Transverse colon (tissue), 4 donors: ENCODE measurements around the gene SCAMP1. TPM values are rescaled to one million over a fixed set of nuclear protein-coding genes. Genes with fewer than 3 reads are reported as not detected.

Experiments used
- DNase-seq: peaks from one replicate; pipeline ENCODE4 v3.0.0-alpha.2; 2019
- H3K27ac ChIP-seq, 4 donors: fragments of 200-600 bp; sonication (generic); 2 replicates each; pipeline ENCODE4 v1.5.1; 2016 to 2018; ENCODE audit warnings: inconsistent platforms in 4 of 4
- H3K27me3 ChIP-seq: fragments of 200-600 bp; sonication (generic); 2 replicates; pipeline ENCODE4 v1.5.1; 2017; ENCODE audit warnings: inconsistent platforms
- H3K36me3 ChIP-seq, 4 donors: fragments of 200-600 bp; sonication (generic); 2 replicates each; pipeline ENCODE4 v1.5.1; 2017 to 2019; ENCODE audit warnings: inconsistent platforms in 4 of 4
- H3K4me1 ChIP-seq, 4 donors: fragments of 200-600 bp; sonication (generic); 2 replicates each; pipeline ENCODE4 v1.5.1; 2017 to 2020; ENCODE audit warnings: inconsistent platforms in 4 of 4
- H3K4me3 ChIP-seq, 4 donors: fragments of 200-600 bp; sonication (generic); 1 replicate in 1 of 4; 2 replicates in 3 of 4; pipeline versions ENCODE4 v1.5.1 to v1.6.1; 2017 to 2019; ENCODE audit warnings: inconsistent platforms in 4 of 4
- H3K9me3 ChIP-seq, 2 donors: fragments of 200-600 bp; sonication (generic); 2 replicates each; pipeline ENCODE4 v1.5.1; 2017 to 2019; ENCODE audit warnings: inconsistent platforms in 2 of 2
- EP300 ChIP-seq: sonication (generic); formaldehyde crosslinking; IDR thresholded peaks from one replicate; pipeline ENCODE4 v1.6.1; 2017; ENCODE audit warnings: antibody characterized with exemption, low read depth
- POLR2A ChIP-seq: fragments of 450-650 bp; IDR thresholded peaks from one replicate; pipeline ENCODE4 v1.6.1; 2016; ENCODE audit warnings: antibody characterized with exemption, mild to moderate bottlenecking, moderate library complexity
- POLR2AphosphoS5 ChIP-seq, 3 donors: sonication (generic); formaldehyde crosslinking; IDR thresholded peaks; one replicate each; pipeline ENCODE4 v1.6.1; 2016; ENCODE audit warnings: antibody characterized with exemption in 3 of 3
- WGBS, 2 donors: methylation state at CpG; one replicate each; pipeline ENCODE4 v1.1.5; 2018; ENCODE audit warnings: low coverage in 1 of 2; 5-methylcytosine and 5-hydroxymethylcytosine counted together
- in situ Hi-C, 4 donors: fragments of 200-750 bp; cut with MboI; loops; one replicate each; pipeline versions ENCODE4 v1.15.0 to v1.15.1; 2017; ENCODE audit warnings: low sequenced_read_pairs in 3 of 4, low pct_ligation_motif_present in 1 of 4, low pct_unique_long_range_greater_than_20kb in 1 of 4
- intact Hi-C: fragments of 100-400 bp; cut with DNase I; formaldehyde crosslinking; loops from one replicate; pipeline ENCODE4 v1.15.1; 2023; ENCODE audit warnings: low total_unique reads
- total RNA-seq, 4 donors: library from RNA; depleted of rRNA; stranded (reverse); fragments of >200 nt; gene quantifications; one replicate each; pipeline ENCODE4 v1.1.0, GENCODE V29; 2016
- TF ChIP-seq, protein P1 (sequence below), 5 experiments: fragments of 200-600 bp in 3 of 5; fragments of 450-650 bp in 2 of 5; sonication (generic) in 3 of 5; IDR thresholded peaks; 1 replicate in 2 of 5; 2 replicates in 3 of 5; pipeline ENCODE4 v1.5.1; 2016 to 2017; ENCODE audit warnings: antibody characterized with exemption in 5 of 5, inconsistent platforms in 3 of 5, mild to moderate bottlenecking in 2 of 5, moderate library complexity in 1 of 5

SCAMP1 gene
- total RNA-seq, 4 donors from 2014 or later, result 10.5 to 24.7 (median 21.8) TPM

DNA sequence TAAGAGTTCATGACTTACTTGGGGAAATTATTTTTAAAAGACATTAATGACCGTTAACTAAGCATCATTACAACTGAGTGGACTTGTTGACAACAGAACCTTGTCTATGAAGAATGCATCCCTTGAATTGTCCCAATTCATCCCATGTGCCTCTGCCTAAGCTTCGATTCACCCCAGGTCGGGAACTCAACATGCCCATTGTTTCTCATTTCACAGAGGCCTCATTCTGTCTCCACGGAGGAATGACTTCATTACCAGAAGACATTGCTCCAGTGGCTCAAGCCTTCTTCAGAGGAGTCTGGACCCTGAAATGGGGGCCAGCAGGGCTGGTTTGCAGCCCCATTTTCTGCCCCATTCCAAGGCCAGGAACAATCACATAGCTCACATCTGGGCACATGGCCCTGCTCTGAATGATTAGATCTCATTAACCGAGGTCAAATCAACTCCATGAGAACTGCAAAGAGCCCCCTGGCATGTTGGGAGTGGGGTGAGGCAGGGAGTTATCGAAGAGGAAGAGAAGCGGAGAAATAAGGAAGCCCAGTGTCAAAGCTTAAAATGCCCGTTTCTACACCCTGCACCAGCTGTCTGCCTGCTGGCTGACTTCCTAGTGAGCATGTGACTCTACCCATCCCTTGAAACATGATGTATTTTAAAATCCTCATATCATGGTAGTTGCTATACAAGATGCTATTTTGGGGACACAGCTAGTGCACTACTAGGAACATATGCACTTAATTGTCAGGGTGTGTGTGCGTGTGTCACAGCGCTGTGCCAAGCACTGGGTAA, 150.9 kb downstream of the SCAMP1 start:
- no peak for TF ChIP-seq POLR2A
- Histone ChIP-seq H3K36me3 (no peaks in the 10 kb centered on the region), H3K4me3 (no peak overlapping the region), H3K9me3 (no peaks in the 10 kb centered on the region), H3K27ac (peak overlapping the region; percentile 57 to 78 (median 67)), H3K4me1 (peaks cover 3 to 39% (median 12%) of the 10 kb centered on the region in 4 donors), H3K27me3 (no peaks in the 10 kb centered on the region)
- intact Hi-C loops, result no loop called here
- DNase-seq, result no peak
- in situ Hi-C loops, result no loop called here
- WGBS, 2 donors, result 80 to 83% methylated on average over 6 to 10 of the region's 10 CpGs

DNA sequence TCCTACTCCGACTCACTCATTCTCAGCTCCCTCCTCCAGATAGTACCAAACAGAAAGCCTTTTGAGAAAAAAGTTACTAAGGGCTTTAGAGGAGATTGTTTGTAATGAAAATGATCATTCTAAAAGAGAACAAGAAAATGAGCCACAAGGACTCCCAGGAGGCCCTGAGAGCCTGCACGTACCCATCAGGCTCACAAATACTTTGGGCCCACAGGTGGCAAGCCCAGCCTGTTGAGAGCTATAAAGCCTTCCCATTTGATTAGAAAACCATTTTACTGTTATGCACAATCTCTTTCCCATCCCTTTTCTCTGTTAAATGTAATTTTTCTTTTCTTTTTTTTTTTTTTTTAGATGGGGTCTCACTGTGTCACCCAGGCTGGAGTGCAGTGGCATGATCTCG, 152.0 kb downstream of the SCAMP1 start:
- intact Hi-C loops, result no loop called here
- DNase-seq, result no peak
- in situ Hi-C loops, result no loop called here
- Histone ChIP-seq H3K36me3 (no peaks in the 10 kb centered on the region), H3K27ac (no peak overlapping the region), H3K9me3 (no peaks in the 10 kb centered on the region), H3K4me3 (no peak overlapping the region), H3K27me3 (no peaks in the 10 kb centered on the region), H3K4me1 (peaks cover 3 to 32% (median 12%) of the 10 kb centered on the region in 4 donors)
- TF ChIP-seq POLR2A (no peak), EP300 (no peak), POLR2AphosphoS5 (IDR thresholded peaks at IDR 0.05) (no peak)
- TF ChIP-seq, protein P1, sequence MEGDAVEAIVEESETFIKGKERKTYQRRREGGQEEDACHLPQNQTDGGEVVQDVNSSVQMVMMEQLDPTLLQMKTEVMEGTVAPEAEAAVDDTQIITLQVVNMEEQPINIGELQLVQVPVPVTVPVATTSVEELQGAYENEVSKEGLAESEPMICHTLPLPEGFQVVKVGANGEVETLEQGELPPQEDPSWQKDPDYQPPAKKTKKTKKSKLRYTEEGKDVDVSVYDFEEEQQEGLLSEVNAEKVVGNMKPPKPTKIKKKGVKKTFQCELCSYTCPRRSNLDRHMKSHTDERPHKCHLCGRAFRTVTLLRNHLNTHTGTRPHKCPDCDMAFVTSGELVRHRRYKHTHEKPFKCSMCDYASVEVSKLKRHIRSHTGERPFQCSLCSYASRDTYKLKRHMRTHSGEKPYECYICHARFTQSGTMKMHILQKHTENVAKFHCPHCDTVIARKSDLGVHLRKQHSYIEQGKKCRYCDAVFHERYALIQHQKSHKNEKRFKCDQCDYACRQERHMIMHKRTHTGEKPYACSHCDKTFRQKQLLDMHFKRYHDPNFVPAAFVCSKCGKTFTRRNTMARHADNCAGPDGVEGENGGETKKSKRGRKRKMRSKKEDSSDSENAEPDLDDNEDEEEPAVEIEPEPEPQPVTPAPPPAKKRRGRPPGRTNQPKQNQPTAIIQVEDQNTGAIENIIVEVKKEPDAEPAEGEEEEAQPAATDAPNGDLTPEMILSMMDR (IDR thresholded peaks at IDR 0.05), result no peak
- WGBS, 2 donors, result 93 to 95% methylated on average over 2 to 3 of the region's 3 CpGs

DNA sequence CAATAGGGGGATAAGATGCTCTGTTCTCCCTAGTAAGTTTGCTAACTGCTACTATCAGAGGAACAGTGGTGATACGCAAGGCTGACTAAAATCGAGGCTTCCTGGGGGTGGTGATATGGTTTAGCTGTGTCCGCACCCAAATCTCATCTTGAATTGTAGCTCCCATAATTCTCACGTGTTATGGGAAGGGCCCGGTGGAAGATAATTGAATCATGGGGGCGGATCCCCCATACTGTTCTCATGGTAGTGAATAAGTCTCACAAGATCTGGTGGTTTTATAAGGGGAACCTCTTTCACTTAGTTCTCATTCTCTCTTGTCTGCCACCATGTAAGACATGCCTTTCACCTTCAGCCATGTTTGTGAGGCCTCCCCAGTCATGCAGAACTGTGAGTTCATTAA, 153.0 kb downstream of the SCAMP1 start:
- no peak for TF ChIP-seq POLR2AphosphoS5 (IDR thresholded peaks at IDR 0.05)
- TF ChIP-seq POLR2A, result no peak
- TF ChIP-seq, protein P1 (IDR thresholded peaks at IDR 0.05), result no peak
- no peak for TF ChIP-seq EP300
- intact Hi-C loops (no loop called here), in situ Hi-C loops (no loop called here)
- Histone ChIP-seq H3K4me3 (no peak overlapping the region), H3K36me3 (no peaks in the 10 kb centered on the region), H3K9me3 (no peaks in the 10 kb centered on the region), H3K27me3 (no peaks in the 10 kb centered on the region), H3K27ac (no peak overlapping the region), H3K4me1 (peaks cover 3 to 29% (median 17%) of the 10 kb centered on the region in 4 donors)
- 86 to 92% methylated on average over 2 to 6 of the region's 6 CpGs for WGBS, 2 donors
- DNase-seq, result no peak

DNA sequence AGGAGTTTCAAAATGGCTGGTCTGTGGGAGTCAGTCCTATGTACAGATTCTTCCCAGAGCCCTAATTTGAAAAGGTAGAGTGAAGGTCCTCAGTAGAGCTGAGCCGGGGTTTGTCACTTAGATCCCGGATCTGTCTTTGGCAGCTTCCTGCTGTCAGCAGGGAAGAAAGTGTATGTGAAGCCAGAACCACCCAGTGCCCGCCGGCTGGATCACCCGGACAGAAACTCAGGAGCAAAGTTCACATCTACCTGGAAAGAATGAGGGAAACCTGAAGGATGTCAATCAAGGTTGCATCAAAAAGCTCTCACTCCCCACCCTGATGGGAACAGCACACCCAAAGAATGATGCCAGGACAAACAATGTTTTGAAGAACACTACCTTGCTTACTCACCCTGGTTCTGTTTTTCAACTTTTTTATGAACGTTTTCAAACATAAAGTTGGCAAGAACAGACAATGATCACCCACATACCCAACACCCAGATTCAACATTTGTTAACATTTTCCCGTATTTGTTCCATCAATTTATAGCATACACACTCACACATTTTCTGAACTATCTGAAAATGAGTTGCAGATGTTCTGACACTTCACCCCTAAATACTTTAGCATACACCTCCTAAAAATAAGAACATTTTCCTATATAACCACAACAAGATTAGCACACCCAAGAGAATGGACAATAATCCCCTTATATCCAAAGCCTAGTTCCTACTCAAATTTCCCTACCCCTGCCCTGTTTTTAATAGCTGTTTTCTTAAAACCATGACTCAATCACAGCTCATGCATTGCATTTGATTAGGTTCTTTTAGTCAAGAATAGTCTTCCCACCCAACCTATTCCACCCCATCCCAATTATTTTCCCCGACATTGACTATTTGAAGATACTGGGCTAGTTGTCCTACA, 154.3 kb downstream of the SCAMP1 start:
- intact Hi-C loops (no loop called here), in situ Hi-C loops (no loop called here)
- Histone ChIP-seq H3K27me3 (no peaks in the 10 kb centered on the region), H3K4me3 (no peak overlapping the region), H3K27ac (no peak overlapping the region), H3K36me3 (no peaks in the 10 kb centered on the region), H3K9me3 (no peaks in the 10 kb centered on the region), H3K4me1 (peaks cover 7 to 38% (median 19%) of the 10 kb centered on the region in 4 donors)
- TF ChIP-seq, protein P1 (IDR thresholded peaks at IDR 0.05), result no peak
- no peak for TF ChIP-seq EP300
- DNase-seq, result peak; percentile 35
- 76 to 79% methylated on average over 3 to 8 of the region's 8 CpGs for WGBS, 2 donors
